HG03439 (cell line): ENCODE results near the gene GRIA3.
"Not testable (repeated sequence)": the region's sequence is repeated elsewhere in the genome, so short reads cannot be mapped to it uniquely, and the experiment has no call there.

Experiments
- ATAC-seq: cut with Tn5 transposase; IDR thresholded peaks from one replicate; pipeline ENCODE4 v1.9.1; 2021; ENCODE audit warnings: mild to moderate bottlenecking, moderate library complexity; ENCODE audit not compliant: unreplicated experiment

GRIA3 gene

GRCh38 chrX:123449335-123449734 is 265.3 kb downstream of the GRIA3 start:
- ATAC-seq = no peak

GRCh38 chrX:123450222-123450621 is 266.1 kb downstream of the GRIA3 start:
- ATAC-seq = no peak

- no peak for ATAC-seq
These were observed 270.8 kb downstream of the GRIA3 start for GRCh38 chrX:123454712-123455431.

- ATAC-seq = no peak
These were observed 271.6 kb downstream of the GRIA3 start for GRCh38 chrX:123455693-123456092.

GRCh38 chrX:123464709-123465108 is 280.6 kb downstream of the GRIA3 start:
- no peak for ATAC-seq

GRCh38 chrX:123468481-123468880 is 284.4 kb downstream of the GRIA3 start:
- no peak for ATAC-seq

- ATAC-seq = no peak
These were observed 291.1 kb downstream of the GRIA3 start for GRCh38 chrX:123475068-123475724.

- ATAC-seq = no peak
These were observed 292.6 kb downstream of the GRIA3 start for GRCh38 chrX:123476611-123477219.

GRCh38 chrX:123477673-123478072 is 293.6 kb downstream of the GRIA3 start:
- no peak for ATAC-seq

- ATAC-seq = no peak
These were observed 298.1 kb downstream of the GRIA3 start for GRCh38 chrX:123481913-123482851.

- ATAC-seq = no peak
These were observed 302.2 kb downstream of the GRIA3 start for GRCh38 chrX:123486297-123486696.

- ATAC-seq = no peak
These were observed 303.2 kb downstream of the GRIA3 start for GRCh38 chrX:123487236-123487635.

GRCh38 chrX:123487669-123488068 is 303.6 kb downstream of the GRIA3 start:
- no peak for ATAC-seq

GRCh38 chrX:123489011-123489410 is 304.9 kb downstream of the GRIA3 start:
- ATAC-seq = no peak

- ATAC-seq = no peak
These were observed 309.8 kb downstream of the GRIA3 start for GRCh38 chrX:123493857-123494256.

GRCh38 chrX:123499787-123500186 is 315.7 kb downstream of the GRIA3 start:
- ATAC-seq = no peak

GRCh38 chrX:123504047-123504446 is 320.0 kb downstream of the GRIA3 start:
- no peak for ATAC-seq

GRCh38 chrX:123504630-123505270 is 320.7 kb downstream of the GRIA3 start:
- ATAC-seq = no peak

GRCh38 chrX:123513585-123514278 is 329.7 kb downstream of the GRIA3 start:
- no peak for ATAC-seq

GRCh38 chrX:123514279-123514640 is 330.2 kb downstream of the GRIA3 start:
- not testable (repeated sequence) for ATAC-seq
